ENCODE results near the gene DEDD.

The DEDD gene

GRCh38 chr1:161131523-161132409 is 701 bp downstream of the DEDD start:
- H3K36me3 Mint-ChIP-seq (ENCODE audit: low read depth) = peaks cover 27% of the 10 kb centered on the region
- H3K27ac Mint-ChIP-seq = peak overlapping the region in 1 of 3 experiments; percentile 99
- H3K9me3 Mint-ChIP-seq = no peaks in the 10 kb centered on the region
- TF ChIP-seq, protein P1, sequence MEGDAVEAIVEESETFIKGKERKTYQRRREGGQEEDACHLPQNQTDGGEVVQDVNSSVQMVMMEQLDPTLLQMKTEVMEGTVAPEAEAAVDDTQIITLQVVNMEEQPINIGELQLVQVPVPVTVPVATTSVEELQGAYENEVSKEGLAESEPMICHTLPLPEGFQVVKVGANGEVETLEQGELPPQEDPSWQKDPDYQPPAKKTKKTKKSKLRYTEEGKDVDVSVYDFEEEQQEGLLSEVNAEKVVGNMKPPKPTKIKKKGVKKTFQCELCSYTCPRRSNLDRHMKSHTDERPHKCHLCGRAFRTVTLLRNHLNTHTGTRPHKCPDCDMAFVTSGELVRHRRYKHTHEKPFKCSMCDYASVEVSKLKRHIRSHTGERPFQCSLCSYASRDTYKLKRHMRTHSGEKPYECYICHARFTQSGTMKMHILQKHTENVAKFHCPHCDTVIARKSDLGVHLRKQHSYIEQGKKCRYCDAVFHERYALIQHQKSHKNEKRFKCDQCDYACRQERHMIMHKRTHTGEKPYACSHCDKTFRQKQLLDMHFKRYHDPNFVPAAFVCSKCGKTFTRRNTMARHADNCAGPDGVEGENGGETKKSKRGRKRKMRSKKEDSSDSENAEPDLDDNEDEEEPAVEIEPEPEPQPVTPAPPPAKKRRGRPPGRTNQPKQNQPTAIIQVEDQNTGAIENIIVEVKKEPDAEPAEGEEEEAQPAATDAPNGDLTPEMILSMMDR (IDR thresholded peaks at IDR 0.05; ENCODE audit: unreplicated experiment in 3 of 3) = no peak
- H3K4me1 Mint-ChIP-seq = peaks cover 43% of the 10 kb centered on the region
- H3K27me3 Mint-ChIP-seq (ENCODE audit: low read depth) = no peaks in the 10 kb centered on the region
- no peak overlapping the region for H3K4me3 Mint-ChIP-seq

GRCh38 chr1:161130266-161130665 is 2.2 kb downstream of the DEDD start:
- H3K27me3 Mint-ChIP-seq (ENCODE audit: low read depth) = no peaks in the 10 kb centered on the region
- TF ChIP-seq, protein P1 (IDR thresholded peaks at IDR 0.05; ENCODE audit: unreplicated experiment in 3 of 3) = no peak
- H3K9me3 Mint-ChIP-seq = no peaks in the 10 kb centered on the region
- H3K36me3 Mint-ChIP-seq (ENCODE audit: low read depth) = peaks cover 39% of the 10 kb centered on the region
- peak overlapping the region in 1 of 3 experiments; percentile 99 for H3K27ac Mint-ChIP-seq
- H3K4me1 Mint-ChIP-seq = peaks cover 39% of the 10 kb centered on the region
- no peak overlapping the region for H3K4me3 Mint-ChIP-seq

GRCh38 chr1:161128591-161129420 is 3.7 kb downstream of the DEDD start:
- Mint-ChIP-seq H3K27me3 (ENCODE audit: low read depth) (no peaks in the 10 kb centered on the region), H3K27ac (no peak overlapping the region), H3K4me1 (peaks cover 39% of the 10 kb centered on the region), H3K4me3 (peak overlapping the region in 1 of 3 experiments; percentile 37), H3K9me3 (no peaks in the 10 kb centered on the region), H3K36me3 (ENCODE audit: low read depth) (peaks cover 49% of the 10 kb centered on the region)
- TF ChIP-seq, protein P1 (IDR thresholded peaks at IDR 0.05; ENCODE audit: unreplicated experiment in 3 of 3) = no peak

- Mint-ChIP-seq H3K4me3 (peak overlapping the region in 2 of 3 experiments; percentile 21 to 29), H3K36me3 (ENCODE audit: low read depth) (peaks cover 61% of the 10 kb centered on the region), H3K4me1 (peaks cover 39% of the 10 kb centered on the region), H3K9me3 (no peaks in the 10 kb centered on the region), H3K27ac (peak overlapping the region; percentile 1 to 72 (median 40)), H3K27me3 (ENCODE audit: low read depth) (no peaks in the 10 kb centered on the region)
- TF ChIP-seq, protein P1 (IDR thresholded peaks at IDR 0.05; ENCODE audit: unreplicated experiment in 3 of 3) = no peak
Observed at GRCh38 chr1:161127649-161128048, 4.8 kb downstream of the DEDD start.

GRCh38 chr1:161122967-161123366 is 9.5 kb downstream of the DEDD start:
- TF ChIP-seq, protein P1 (IDR thresholded peaks at IDR 0.05; ENCODE audit: unreplicated experiment in 3 of 3) = no peak
- H3K4me1 Mint-ChIP-seq = peaks cover 39% of the 10 kb centered on the region
- H3K4me3 Mint-ChIP-seq = no peak overlapping the region
- peaks cover 72% of the 10 kb centered on the region for H3K36me3 Mint-ChIP-seq (ENCODE audit: low read depth)
- H3K27ac Mint-ChIP-seq = peak overlapping the region in 1 of 3 experiments; percentile 21
- no peaks in the 10 kb centered on the region for H3K9me3 Mint-ChIP-seq
- H3K27me3 Mint-ChIP-seq (ENCODE audit: low read depth) = no peaks in the 10 kb centered on the region

Measured in nephron (organoid).